ENCODE data around the gene DES. TPM values are rescaled to one million over a fixed set of nuclear protein-coding genes. Genes with fewer than 3 reads are reported as not detected.

Gene DES
- total RNA-seq, 5 donors from 2014 or later (not counting 1 experiment from before 2014, with no cell fraction given), result 0.98 to 1.3 (median 1.3) TPM; not detected in 2

DNA sequence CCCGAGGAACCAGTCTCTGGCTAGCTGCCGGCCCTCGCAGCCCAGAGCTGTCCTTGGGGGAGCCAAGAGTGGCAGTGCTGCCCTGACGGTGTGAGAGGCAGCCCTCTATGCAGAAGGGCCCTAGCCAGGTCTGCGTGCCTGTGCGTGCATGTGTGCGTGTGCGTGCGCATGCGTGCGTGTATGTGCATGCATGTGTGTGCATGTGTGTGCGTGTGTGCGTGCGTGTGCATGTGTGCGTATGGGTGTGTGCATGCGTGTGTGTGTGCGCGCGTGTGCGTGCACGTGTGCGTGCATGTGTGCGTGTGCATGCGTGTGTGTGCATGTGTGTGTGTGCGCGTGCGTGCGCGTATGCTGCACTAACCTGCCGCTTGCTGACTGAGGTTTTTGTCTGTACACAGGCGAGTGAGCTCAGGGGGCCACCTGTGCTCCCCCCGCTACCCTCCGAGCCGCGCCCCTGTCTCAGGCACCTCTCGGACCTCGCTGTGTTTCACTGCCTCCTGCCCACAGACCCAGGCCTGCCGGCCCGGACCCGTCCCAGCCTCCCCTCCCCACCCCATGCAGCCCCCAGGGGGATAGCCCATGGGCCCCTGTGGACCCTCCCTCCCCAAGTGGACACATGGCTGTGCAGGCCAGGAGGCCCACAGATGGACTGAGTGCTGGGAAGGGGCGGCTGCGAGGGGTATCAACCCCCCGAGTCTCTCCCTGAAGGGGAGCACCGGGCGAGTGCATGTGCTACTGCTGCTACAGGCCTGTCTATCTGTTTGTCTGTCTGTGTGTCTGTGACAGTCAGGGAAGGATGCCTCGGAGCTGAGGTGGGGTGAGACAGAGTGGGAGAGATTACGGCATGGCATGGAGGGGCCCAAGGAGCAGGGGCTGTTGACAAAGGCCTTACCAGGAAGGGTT, 47.7 kb downstream of the DES start:
- DNase-seq, result no peak
- Mint-ChIP-seq H3K4me1 (no peaks in the 10 kb centered on the region), H3K36me3 (no peaks in the 10 kb centered on the region), H3K27ac (no peak overlapping the region), H3K4me3 (no peak overlapping the region), H3K27me3 (no peaks in the 10 kb centered on the region), H3K9me3 (no peaks in the 10 kb centered on the region)
- Histone ChIP-seq H3K4me3 (ENCODE audit: control insufficient read depth in 1 of 2, extremely low read depth in 1 of 2, low read length in 1 of 2) (no peak overlapping the region), H3K9me3 (no peaks in the 10 kb centered on the region), H3K36me3 (ENCODE audit: control insufficient read depth in 2 of 2, extremely low read depth in 1 of 2, insufficient read depth in 1 of 2, low read length in 1 of 2) (no peaks in the 10 kb centered on the region), H3K4me1 (ENCODE audit: control insufficient read depth in 1 of 2, extremely low read depth in 1 of 2, insufficient read depth in 2 of 2, low read length in 2 of 2) (peaks cover 0 to 3% of the 10 kb centered on the region in 2 experiments), H3K27ac (ENCODE audit: low read length) (no peak overlapping the region), H3K27me3 (replicated peaks in 1 of 2; ENCODE audit: control insufficient read depth in 2 of 2, extremely low read depth in 1 of 2, insufficient read depth in 2 of 2, low read length in 1 of 2) (peaks cover 0 to 8% of the 10 kb centered on the region in 2 experiments)
- ChIA-PET CTCF (no interaction called here), POLR2A (no interaction called here)
- no peak for ATAC-seq (replicated peaks in 1 of 4)
- 90% methylated on average over 32 of the region's 47 CpGs for WGBS (ENCODE audit: insufficient coverage)

DNA sequence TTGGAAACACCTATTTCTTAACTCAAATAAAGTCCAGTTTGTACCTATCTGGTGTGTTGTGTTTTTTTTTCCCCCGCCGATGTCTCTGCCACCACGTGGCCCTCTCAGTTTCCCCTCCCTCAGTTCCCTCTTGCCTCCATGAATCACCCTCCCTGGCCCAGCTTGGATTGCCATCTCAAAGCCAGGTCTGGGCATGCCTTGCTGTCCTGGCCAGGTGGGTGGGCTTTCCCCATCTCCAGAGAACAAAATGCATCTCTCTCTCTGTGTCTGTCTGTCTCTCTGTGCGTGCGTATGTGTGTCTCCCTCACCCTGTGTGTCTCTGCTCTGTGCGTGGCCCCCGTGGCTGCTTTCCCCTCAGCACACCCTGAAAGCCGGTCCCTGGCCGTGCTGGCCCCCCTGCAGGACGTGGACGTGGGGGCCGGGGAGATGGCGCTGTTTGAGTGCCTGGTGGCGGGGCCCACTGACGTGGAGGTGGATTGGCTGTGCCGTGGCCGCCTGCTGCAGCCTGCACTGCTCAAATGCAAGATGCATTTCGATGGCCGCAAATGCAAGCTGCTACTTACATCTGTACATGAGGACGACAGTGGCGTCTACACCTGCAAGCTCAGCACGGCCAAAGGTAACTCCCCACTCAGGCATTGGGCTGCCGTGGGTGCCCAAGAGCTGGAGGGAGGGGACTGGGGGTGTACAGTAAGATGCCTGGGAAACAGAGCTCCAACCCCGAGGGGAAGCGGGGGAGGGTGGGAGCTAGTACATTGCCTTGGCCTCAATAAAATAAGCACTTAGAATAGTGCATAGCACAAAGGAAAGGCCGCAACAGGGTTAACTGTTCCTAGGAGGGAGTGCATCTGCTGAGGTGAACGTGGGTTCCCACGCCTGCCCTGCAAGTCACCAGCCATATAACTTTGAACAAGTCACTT, 48.9 kb downstream of the DES start:
- ChIA-PET POLR2A (no interaction called here), CTCF (interaction anchor here in 1 of 2 donors (0.5 kb wide), 1 partner anchor 153 kb away, joined by 10 read pairs; no protein-coding TSS in a partner anchor)
- Histone ChIP-seq H3K4me1 (ENCODE audit: control insufficient read depth in 1 of 2, extremely low read depth in 1 of 2, insufficient read depth in 2 of 2, low read length in 2 of 2) (no peaks in the 10 kb centered on the region), H3K27me3 (replicated peaks in 1 of 2; ENCODE audit: control insufficient read depth in 2 of 2, extremely low read depth in 1 of 2, insufficient read depth in 2 of 2, low read length in 1 of 2) (peaks cover 0 to 16% of the 10 kb centered on the region in 2 experiments), H3K27ac (ENCODE audit: low read length) (no peak overlapping the region), H3K36me3 (ENCODE audit: control insufficient read depth in 2 of 2, extremely low read depth in 1 of 2, insufficient read depth in 1 of 2, low read length in 1 of 2) (no peaks in the 10 kb centered on the region), H3K9me3 (no peaks in the 10 kb centered on the region), H3K4me3 (ENCODE audit: control insufficient read depth in 1 of 2, extremely low read depth in 1 of 2, low read length in 1 of 2) (no peak overlapping the region)
- Mint-ChIP-seq H3K4me1 (no peaks in the 10 kb centered on the region), H3K9me3 (no peaks in the 10 kb centered on the region), H3K4me3 (no peak overlapping the region), H3K36me3 (peaks cover 6% of the 10 kb centered on the region), H3K27me3 (peaks cover 0 to 4% of the 10 kb centered on the region in 2 donors), H3K27ac (no peak overlapping the region)
- ATAC-seq (replicated peaks in 1 of 4) (no peak), DNase-seq (no peak)
- WGBS (ENCODE audit: insufficient coverage), result 83% methylated on average over 22 of the region's 28 CpGs

DNA sequence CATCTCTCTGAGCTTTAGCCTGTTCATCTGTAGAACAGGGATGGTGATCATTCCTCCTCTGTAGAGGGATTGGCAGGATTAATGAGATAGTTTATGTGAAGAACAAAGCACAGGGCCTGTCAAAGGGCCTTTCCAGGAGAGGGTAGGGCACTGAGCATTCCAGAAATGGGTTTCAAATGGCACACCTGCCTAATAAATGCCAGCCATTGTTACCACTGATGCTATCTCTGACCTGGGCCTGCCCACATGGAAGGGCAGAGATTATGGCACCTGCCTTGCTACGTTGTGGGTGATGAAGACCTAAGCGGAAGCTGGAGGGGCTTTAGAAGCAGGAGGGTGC, 49.5 kb downstream of the DES start:
- peaks cover 0 to 4% of the 10 kb centered on the region in 2 donors for H3K27me3 Mint-ChIP-seq
- WGBS (ENCODE audit: insufficient coverage), result 81% methylated on average over 2 of the region's 2 CpGs
- Histone ChIP-seq H3K27ac (ENCODE audit: low read length) (no peak overlapping the region), H3K4me3 (ENCODE audit: control insufficient read depth in 1 of 2, extremely low read depth in 1 of 2, low read length in 1 of 2) (no peak overlapping the region), H3K9me3 (no peaks in the 10 kb centered on the region), H3K4me1 (ENCODE audit: control insufficient read depth in 1 of 2, extremely low read depth in 1 of 2, insufficient read depth in 2 of 2, low read length in 2 of 2) (no peaks in the 10 kb centered on the region), H3K27me3 (replicated peaks in 1 of 2; ENCODE audit: control insufficient read depth in 2 of 2, extremely low read depth in 1 of 2, insufficient read depth in 2 of 2, low read length in 1 of 2) (peaks cover 0 to 20% of the 10 kb centered on the region in 2 experiments), H3K36me3 (ENCODE audit: control insufficient read depth in 2 of 2, extremely low read depth in 1 of 2, insufficient read depth in 1 of 2, low read length in 1 of 2) (no peaks in the 10 kb centered on the region)
- DNase-seq (no peak), ATAC-seq (replicated peaks in 1 of 4) (no peak)
- ChIA-PET CTCF (interaction anchor here in 1 of 2 donors (0.5 kb wide), 1 partner anchor 152 kb away, joined by 10 read pairs; no protein-coding TSS in a partner anchor), POLR2A (no interaction called here)
- no peaks in the 10 kb centered on the region for H3K9me3 Mint-ChIP-seq
- peaks cover 6% of the 10 kb centered on the region for H3K36me3 Mint-ChIP-seq
- no peak overlapping the region for H3K27ac Mint-ChIP-seq
- H3K4me1 Mint-ChIP-seq, result no peaks in the 10 kb centered on the region
- H3K4me3 Mint-ChIP-seq, result no peak overlapping the region

DNA sequence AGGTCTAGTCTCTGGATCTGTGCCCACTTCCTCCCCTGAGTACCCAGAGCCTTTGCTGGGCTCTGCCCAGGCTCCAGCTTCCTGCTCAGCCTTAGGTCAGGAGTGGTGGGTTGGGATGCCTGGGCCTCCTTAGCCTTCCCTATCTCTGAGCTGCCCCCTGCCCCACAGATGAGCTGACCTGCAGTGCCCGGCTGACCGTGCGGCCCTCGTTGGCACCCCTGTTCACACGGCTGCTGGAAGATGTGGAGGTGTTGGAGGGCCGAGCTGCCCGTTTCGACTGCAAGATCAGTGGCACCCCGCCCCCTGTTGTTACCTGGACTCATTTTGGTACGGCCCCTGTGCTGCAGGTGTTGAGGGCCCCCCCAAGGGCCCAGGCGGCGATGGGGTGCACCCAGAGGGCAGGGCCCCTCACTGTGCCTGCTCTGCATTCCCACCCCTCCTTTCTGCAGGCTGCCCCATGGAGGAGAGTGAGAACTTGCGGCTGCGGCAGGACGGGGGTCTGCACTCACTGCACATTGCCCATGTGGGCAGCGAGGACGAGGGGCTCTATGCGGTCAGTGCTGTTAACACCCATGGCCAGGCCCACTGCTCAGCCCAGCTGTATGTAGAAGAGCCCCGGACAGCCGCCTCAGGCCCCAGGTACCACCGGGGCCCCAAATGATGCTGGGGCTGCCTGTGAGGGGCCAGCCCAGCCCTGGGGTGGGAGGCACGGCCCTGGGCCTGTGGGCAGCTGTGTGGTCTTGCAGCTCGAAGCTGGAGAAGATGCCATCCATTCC, 50.4 kb downstream of the DES start:
- CTCF ChIA-PET, result no interaction called here
- Mint-ChIP-seq H3K4me3 (no peak overlapping the region), H3K4me1 (no peaks in the 10 kb centered on the region), H3K9me3 (no peaks in the 10 kb centered on the region), H3K27me3 (peaks cover 0 to 4% of the 10 kb centered on the region in 2 donors), H3K27ac (no peak overlapping the region), H3K36me3 (peaks cover 6% of the 10 kb centered on the region)
- Histone ChIP-seq H3K27ac (ENCODE audit: low read length) (no peak overlapping the region), H3K4me1 (ENCODE audit: control insufficient read depth in 1 of 2, extremely low read depth in 1 of 2, insufficient read depth in 2 of 2, low read length in 2 of 2) (no peaks in the 10 kb centered on the region), H3K9me3 (no peaks in the 10 kb centered on the region), H3K36me3 (ENCODE audit: control insufficient read depth in 2 of 2, extremely low read depth in 1 of 2, insufficient read depth in 1 of 2, low read length in 1 of 2) (peaks cover 0 to 3% of the 10 kb centered on the region in 2 donors), H3K27me3 (replicated peaks in 1 of 2; ENCODE audit: control insufficient read depth in 2 of 2, extremely low read depth in 1 of 2, insufficient read depth in 2 of 2, low read length in 1 of 2) (peaks cover 0 to 29% of the 10 kb centered on the region in 2 experiments), H3K4me3 (ENCODE audit: control insufficient read depth in 1 of 2, extremely low read depth in 1 of 2, low read length in 1 of 2) (no peak overlapping the region)
- DNase-seq (no peak), ATAC-seq (replicated peaks in 1 of 4) (no peak)
- POLR2A ChIA-PET, result no interaction called here
- WGBS (ENCODE audit: insufficient coverage), result 81% methylated on average over 17 of the region's 23 CpGs

DNA sequence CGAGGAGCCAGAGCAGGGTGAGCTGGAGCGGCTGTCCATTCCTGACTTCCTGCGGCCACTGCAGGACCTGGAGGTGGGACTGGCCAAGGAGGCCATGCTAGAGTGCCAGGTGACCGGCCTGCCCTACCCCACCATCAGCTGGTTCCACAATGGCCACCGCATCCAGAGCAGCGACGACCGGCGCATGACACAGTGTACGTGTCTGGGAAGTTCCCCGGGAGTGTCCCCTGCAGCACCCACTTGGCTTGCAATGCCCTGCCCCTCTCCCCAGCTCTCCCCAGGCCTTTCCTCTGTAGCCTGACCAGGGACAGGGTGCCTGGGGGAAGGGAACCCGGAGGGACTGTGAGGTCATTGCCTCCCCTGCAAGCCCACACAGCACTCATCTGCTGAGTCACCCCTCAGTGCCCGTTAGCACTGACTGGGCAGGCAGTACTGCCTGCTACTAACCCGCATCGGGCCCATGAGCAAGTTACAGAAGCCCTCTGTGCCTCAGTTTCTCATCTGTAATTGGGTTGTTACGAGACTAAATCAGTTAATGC, 51.1 kb downstream of the DES start:
- H3K27ac Mint-ChIP-seq, result no peak overlapping the region
- H3K9me3 Mint-ChIP-seq, result no peaks in the 10 kb centered on the region
- no peak for ATAC-seq (replicated peaks in 1 of 4)
- Histone ChIP-seq H3K27ac (ENCODE audit: low read length) (no peak overlapping the region), H3K27me3 (replicated peaks in 1 of 2; ENCODE audit: control insufficient read depth in 2 of 2, extremely low read depth in 1 of 2, insufficient read depth in 2 of 2, low read length in 1 of 2) (peaks cover 0 to 29% of the 10 kb centered on the region in 2 experiments), H3K36me3 (ENCODE audit: control insufficient read depth in 2 of 2, extremely low read depth in 1 of 2, insufficient read depth in 1 of 2, low read length in 1 of 2) (peaks cover 0 to 3% of the 10 kb centered on the region in 2 donors), H3K4me1 (ENCODE audit: control insufficient read depth in 1 of 2, extremely low read depth in 1 of 2, insufficient read depth in 2 of 2, low read length in 2 of 2) (no peaks in the 10 kb centered on the region), H3K4me3 (ENCODE audit: control insufficient read depth in 1 of 2, extremely low read depth in 1 of 2, low read length in 1 of 2) (no peak overlapping the region), H3K9me3 (no peaks in the 10 kb centered on the region)
- POLR2A ChIA-PET, result interaction anchor here in 1 of 2 donors (0.6 kb wide), 1 partner anchor 14 kb away, joined by 3 read pairs; no protein-coding TSS in a partner anchor
- H3K36me3 Mint-ChIP-seq, result peaks cover 9% of the 10 kb centered on the region
- CTCF ChIA-PET, result no interaction called here
- H3K4me1 Mint-ChIP-seq, result no peaks in the 10 kb centered on the region
- 83% methylated on average over 7 of the region's 16 CpGs for WGBS (ENCODE audit: insufficient coverage)
- DNase-seq, result no peak
- no peak overlapping the region for H3K4me3 Mint-ChIP-seq
- H3K27me3 Mint-ChIP-seq, result peaks cover 0 to 6% of the 10 kb centered on the region in 2 donors

Measured in T-cell (primary cell).